Endothelial cell of umbilical vein (primary cell): Measurements from ENCODE around the gene HLA-DPA1. TPM values are rescaled to one million over a fixed set of nuclear protein-coding genes. Genes with fewer than 3 reads are reported as not detected.
A peak's percentile ranks its signal among the peaks of the same experiment; 100 is the strongest.

Experiments used
- BruUV-seq: library from RNA; stranded (reverse); fragments of 400-500 nt; replicated peaks from 2 replicates; lab custom pipeline; 2021; lab: Mats Ljungman, UMichigan
- CTCF ChIA-PET: fragments of 300-600, 350-600 bp; sonication (Branson Sonifier 250); formaldehyde crosslinking; loops from one replicate; lab custom pipeline; 2021; ENCODE audit warnings: antibody characterized with exemption, inconsistent platforms; lab: Charles Lee
- POLR2A ChIA-PET: fragments of 300-600, 350-600 bp; sonication (Branson Sonifier 250); formaldehyde crosslinking; loops from one replicate; lab custom pipeline; 2021; ENCODE audit warnings: antibody characterized with exemption, inconsistent platforms; lab: Charles Lee
- DNase-seq: peaks from one replicate; pipeline ENCODE4 v3.0.0-alpha.2; 2011; ENCODE audit warnings: low read depth, low spot score
- FAIRE-seq: peaks from 2 replicates; lab custom pipeline; 2011; peaks lifted over from hg19 to GRCh38; lab: Jason Lieb, UNC
- H2AFZ ChIP-seq: 2 replicates; pipeline ENCODE4 v1.6.0; 2012; ENCODE audit warnings: low read depth, low read length, control low read depth, inconsistent platforms
- H3K27ac ChIP-seq: 2 replicates; pipeline ENCODE4 v1.5.1; 2011; ENCODE audit warnings: low read depth, mild to moderate bottlenecking, control low read depth, low read length, moderate library complexity; ENCODE audit not compliant: insufficient read depth
- H3K27me3 ChIP-seq, 2 experiments: 2 replicates each; pipeline versions ENCODE4 v1.6.0 to v1.6.1; 2011; ENCODE audit warnings: low read length in 2 of 2, mixed read lengths in 1 of 2; ENCODE audit not compliant: control insufficient read depth in 2 of 2, insufficient read depth in 2 of 2
- H3K36me3 ChIP-seq, 2 experiments: 2 replicates in 1 of 2; 3 replicates in 1 of 2; pipeline ENCODE4 v1.5.1; 2011; ENCODE audit warnings: low read length in 2 of 2, mild to moderate bottlenecking in 1 of 2, moderate library complexity in 1 of 2; ENCODE audit not compliant: control insufficient read depth in 2 of 2, insufficient read depth in 2 of 2; ENCODE audit errors: extremely low read depth in 1 of 2
- H3K4me1 ChIP-seq: 3 replicates; pipeline ENCODE4 v1.5.1; 2011; ENCODE audit warnings: mild to moderate bottlenecking, low read length; ENCODE audit not compliant: control insufficient read depth, insufficient read depth; ENCODE audit errors: extremely low read depth
- H3K4me2 ChIP-seq: 2 replicates; pipeline ENCODE4 v1.6.1; 2011; ENCODE audit warnings: low read length, control low read depth, mixed read lengths; ENCODE audit not compliant: insufficient read depth
- H3K4me3 ChIP-seq, 3 experiments: fragments of 200-600 bp in 1 of 3; sonication (generic), shearing (Covaris generic) in 1 of 3; replicated peaks in 1 of 3; 2 replicates each; pipeline ENCODE4 v1.5.1; 2011 to 2016; ENCODE audit warnings: control low read depth in 3 of 3, low read length in 3 of 3, mild to moderate bottlenecking in 2 of 3, inconsistent platforms in 1 of 3, low read depth in 1 of 3, moderate library complexity in 1 of 3; ENCODE audit not compliant: insufficient read depth in 1 of 3
- H3K79me2 ChIP-seq: 2 replicates; pipeline ENCODE4 v1.6.0; 2012; ENCODE audit warnings: low read length, inconsistent platforms; ENCODE audit not compliant: control insufficient read depth, insufficient read depth
- H3K9ac ChIP-seq: replicated peaks from 2 replicates; pipeline ENCODE3; 2011; ENCODE audit warnings: low read length, control low read depth; ENCODE audit not compliant: insufficient read depth; ENCODE audit errors: extremely low read depth
- H3K9me1 ChIP-seq: replicated peaks from 3 replicates; pipeline ENCODE4 v1.6.0; 2011; ENCODE audit warnings: mild to moderate bottlenecking, low read length; ENCODE audit not compliant: control insufficient read depth, insufficient read depth; ENCODE audit errors: extremely low read depth
- H3K9me3 ChIP-seq: replicated peaks from 2 replicates; pipeline ENCODE4 v1.5.1; 2012; ENCODE audit warnings: low read length, inconsistent platforms; ENCODE audit not compliant: control insufficient read depth, insufficient read depth
- H4K20me1 ChIP-seq: replicated peaks from 2 replicates; pipeline ENCODE3; 2011; ENCODE audit warnings: mild to moderate bottlenecking, low read length; ENCODE audit not compliant: control insufficient read depth, insufficient read depth; ENCODE audit errors: extremely low read depth
- CTCF ChIP-seq, 2 donors: IDR thresholded peaks; 1 replicate in 1 of 2; 2 replicates in 1 of 2; pipeline ENCODE4 v1.5.1; 2011; ENCODE audit warnings: low read length in 2 of 2, mild to moderate bottlenecking in 2 of 2, moderate library complexity in 2 of 2, control low read depth in 1 of 2, inconsistent platforms in 1 of 2, low read depth in 1 of 2; ENCODE audit not compliant: insufficient read depth in 1 of 2; ENCODE audit errors: extremely low read depth in 1 of 2
- EZH2 ChIP-seq: IDR thresholded peaks from 2 replicates; pipeline ENCODE4 v1.6.1; 2012; ENCODE audit warnings: borderline replicate concordance, low read depth, mild to moderate bottlenecking, moderate library complexity, low read length, inconsistent platforms; ENCODE audit not compliant: severe bottlenecking
- MAX ChIP-seq: IDR thresholded peaks from 2 replicates; pipeline ENCODE4 v1.6.1; 2011; ENCODE audit not compliant: insufficient read depth, insufficient read length
- POLR2AphosphoS5 ChIP-seq: IDR thresholded peaks from 2 replicates; pipeline ENCODE4 v1.6.1; 2012; ENCODE audit warnings: low read depth, mild to moderate bottlenecking, control low read depth, low read length, moderate library complexity; ENCODE audit not compliant: insufficient read depth
- dilution Hi-C: fragments of 300-500 bp; cut with MboI; formaldehyde crosslinking; loops from one replicate; pipeline ENCODE4 v1.15.0; 2019; ENCODE audit warnings: low sequenced_read_pairs; ENCODE audit not compliant: extremely low pct_ligation_motif_present
- intact Hi-C: fragments of 100-400 bp; cut with micrococcal nuclease; formaldehyde crosslinking; loops from one replicate; pipeline ENCODE4 v1.10.0; 2022
- polyA plus RNA-seq, 4 experiments: library from polyadenylated mRNA; depleted of rRNA in 3 of 4; stranded (reverse) in 3 of 4; unstranded in 1 of 4; fragments of >200 nt; gene quantifications; 2 replicates each; pipeline versions ENCODE4 v1.2.1 to v1.2.3, GENCODE V29; 2011 to 2012; ENCODE audit warnings: missing spikeins in 1 of 4
- total RNA-seq: library from RNA; stranded (reverse); gene quantifications from 2 replicates; pipeline ENCODE4 v1.2.3, GENCODE V29; 2021

Gene HLA-DPA1
- total and polyA plus RNA-seq, 2 donors (not counting 3 experiments of a cell fraction or from before 2014, with no cell fraction given): 23.2 TPM; not detected in 1

- BruUV-seq: no TSS peak
- DNase-seq (no peak), FAIRE-seq (no peak)
- Histone ChIP-seq H2AFZ (no peak overlapping the region), H4K20me1 (no peaks in the 10 kb centered on the region), H3K4me3 (no peak overlapping the region), H3K4me1 (peaks cover 2% of the 10 kb centered on the region), H3K9me3 (no peaks in the 10 kb centered on the region), H3K9ac (no peak overlapping the region), H3K36me3 (no peaks in the 10 kb centered on the region), H3K27ac (no peak overlapping the region), H3K79me2 (no peaks in the 10 kb centered on the region), H3K27me3 (no peaks in the 10 kb centered on the region), H3K4me2 (no peak overlapping the region), H3K9me1 (no peaks in the 10 kb centered on the region)
- TF ChIP-seq EZH2 (no peak), MAX (no peak), POLR2AphosphoS5 (no peak)
- intact Hi-C loops: no loop called here
- CTCF ChIA-PET: interaction anchor here (1.3 kb wide), 1 partner anchor 10 kb away, joined by 5 read pairs; the partner anchor contains the start of gene HLA-DPB1
- POLR2A ChIA-PET: no interaction called here
- dilution Hi-C loops: no loop called here
Observed at GRCh38 chr6:33085627-33086026, 12.2 kb upstream of the HLA-DPA1 start.

GRCh38 chr6:33082702-33083101, 9.3 kb upstream of the HLA-DPA1 start:
- TF ChIP-seq MAX: no peak
- no peak for TF ChIP-seq POLR2AphosphoS5
- TF ChIP-seq CTCF (IDR thresholded peaks at IDR 0.05; ENCODE audit: extremely low read depth in 1 of 2, insufficient read depth in 1 of 2, low read depth in 1 of 2, low read length in 2 of 2): peak; percentile 13 to 48
- FAIRE-seq: peak; percentile 67
- BruUV-seq: no TSS peak
- no peaks in the 10 kb centered on the region for H3K9me1 ChIP-seq
- no peaks in the 10 kb centered on the region for H3K9me3 ChIP-seq
- H3K4me3 ChIP-seq: no peak overlapping the region
- H2AFZ ChIP-seq: no peak overlapping the region
- peaks cover 4% of the 10 kb centered on the region for H3K4me1 ChIP-seq
- H3K4me2 ChIP-seq: no peak overlapping the region
- H3K36me3 ChIP-seq: no peaks in the 10 kb centered on the region
- dilution Hi-C loops (no loop called here), intact Hi-C loops (no loop called here)
- H3K79me2 ChIP-seq: no peaks in the 10 kb centered on the region
- POLR2A ChIA-PET: no interaction called here
- no peak overlapping the region for H3K9ac ChIP-seq
- no peak overlapping the region for H3K27ac ChIP-seq
- CTCF ChIA-PET: interaction anchor here (1.0 to 5.3 kb wide), 4 partner anchors 10 to 67 kb away, joined by 3 to 88 read pairs (median 3); partner anchors contain the start of gene HLA-DPA1
- H4K20me1 ChIP-seq: no peaks in the 10 kb centered on the region
- no peaks in the 10 kb centered on the region for H3K27me3 ChIP-seq
- DNase-seq: no peak
